ENCODE results near the gene LIM2. TPM values are rescaled to one million over a fixed set of nuclear protein-coding genes. Genes with fewer than 3 reads are reported as not detected.

The LIM2 gene
- total RNA-seq, 2 donors from 2014 or later, result not detected

GRCh38 chr19:51386882-51387520 is 773 bp downstream of the LIM2 start:
- H3K4me1 Mint-ChIP-seq, result peaks cover 5% of the 10 kb centered on the region
- H3K36me3 Mint-ChIP-seq (ENCODE audit: low read depth), result peaks cover 2% of the 10 kb centered on the region
- H3K4me3 Mint-ChIP-seq, result no peak overlapping the region
- H3K27me3 Mint-ChIP-seq, result no peaks in the 10 kb centered on the region
- DNase-seq (no peak), ATAC-seq (no peak)
- no peaks in the 10 kb centered on the region for H3K9me3 ChIP-seq (ENCODE audit: control insufficient read depth, low read length, poor library complexity, severe bottlenecking)
- no peak overlapping the region for H3K27ac Mint-ChIP-seq

GRCh38 chr19:51382004-51382403 is 5.8 kb downstream of the LIM2 start:
- H3K9me3 ChIP-seq (ENCODE audit: control insufficient read depth, low read length, poor library complexity, severe bottlenecking), result no peaks in the 10 kb centered on the region
- H3K4me1 Mint-ChIP-seq, result no peaks in the 10 kb centered on the region
- H3K4me3 Mint-ChIP-seq, result no peak overlapping the region
- no peaks in the 10 kb centered on the region for H3K27me3 Mint-ChIP-seq
- ATAC-seq (no peak), DNase-seq (no peak)
- no peaks in the 10 kb centered on the region for H3K36me3 Mint-ChIP-seq (ENCODE audit: low read depth)
- no peak overlapping the region for H3K27ac Mint-ChIP-seq

- no peaks in the 10 kb centered on the region for H3K36me3 Mint-ChIP-seq (ENCODE audit: low read depth)
- no peaks in the 10 kb centered on the region for H3K9me3 ChIP-seq (ENCODE audit: control insufficient read depth, low read length, poor library complexity, severe bottlenecking)
- no peak overlapping the region for H3K27ac Mint-ChIP-seq
- no peak overlapping the region for H3K4me3 Mint-ChIP-seq
- DNase-seq (no peak), ATAC-seq (no peak)
- peaks cover 9% of the 10 kb centered on the region for H3K4me1 Mint-ChIP-seq
- no peaks in the 10 kb centered on the region for H3K27me3 Mint-ChIP-seq
These were observed 7.4 kb downstream of the LIM2 start for GRCh38 chr19:51380379-51380778.

- ATAC-seq (no peak), DNase-seq (no peak)
- H3K27ac Mint-ChIP-seq, result no peak overlapping the region
- H3K4me1 Mint-ChIP-seq, result peaks cover 28% of the 10 kb centered on the region
- no peaks in the 10 kb centered on the region for H3K36me3 Mint-ChIP-seq (ENCODE audit: low read depth)
- H3K4me3 Mint-ChIP-seq, result no peak overlapping the region
- H3K9me3 ChIP-seq (ENCODE audit: control insufficient read depth, low read length, poor library complexity, severe bottlenecking), result no peaks in the 10 kb centered on the region
- no peaks in the 10 kb centered on the region for H3K27me3 Mint-ChIP-seq
These were observed 10.4 kb downstream of the LIM2 start for GRCh38 chr19:51377422-51377821.

DNA sequence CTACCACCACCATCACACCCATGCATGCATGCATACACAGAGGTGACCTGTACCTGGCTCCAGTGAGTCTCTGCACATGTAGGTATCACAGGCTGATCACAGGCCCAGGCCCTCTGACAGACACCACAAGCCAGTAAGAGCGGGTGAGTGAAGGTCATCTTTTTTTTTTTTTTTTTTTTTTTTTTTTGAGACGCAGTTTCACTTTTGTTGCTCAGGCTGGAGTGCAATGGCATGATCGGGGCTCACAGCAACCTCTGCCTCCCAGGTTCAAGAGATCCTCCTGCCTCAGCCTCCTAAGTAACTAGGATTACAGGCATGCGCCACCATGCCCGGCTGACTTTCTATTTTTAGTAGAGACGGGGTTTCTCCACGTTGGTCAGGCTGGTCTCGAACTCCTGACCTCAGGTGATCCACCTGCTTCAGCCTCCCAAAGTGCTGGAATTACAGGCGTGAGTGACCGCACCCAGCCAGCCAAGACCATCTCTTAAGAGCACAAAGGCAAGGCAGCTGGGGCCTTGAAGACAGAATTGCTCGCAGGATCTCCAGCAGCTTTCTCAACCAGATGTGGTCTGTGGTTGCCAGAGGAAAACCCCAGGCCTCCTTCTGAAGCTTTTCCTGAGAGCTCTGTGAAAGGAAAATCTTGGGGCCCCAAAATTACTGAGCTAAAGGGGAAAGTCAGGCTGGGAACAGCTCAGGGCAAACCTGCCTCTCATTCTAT is 12.1 kb downstream of the LIM2 start:
- DNase-seq, result no peak
- H3K4me1 Mint-ChIP-seq, result peaks cover 44% of the 10 kb centered on the region
- ATAC-seq, result peak; percentile 68
- no peaks in the 10 kb centered on the region for H3K36me3 Mint-ChIP-seq (ENCODE audit: low read depth)
- no peaks in the 10 kb centered on the region for H3K9me3 ChIP-seq (ENCODE audit: control insufficient read depth, low read length, poor library complexity, severe bottlenecking)
- peak overlapping the region; percentile 80 for H3K27ac Mint-ChIP-seq
- H3K4me3 Mint-ChIP-seq, result peak overlapping the region; percentile 80
- H3K27me3 Mint-ChIP-seq, result no peaks in the 10 kb centered on the region

DNA sequence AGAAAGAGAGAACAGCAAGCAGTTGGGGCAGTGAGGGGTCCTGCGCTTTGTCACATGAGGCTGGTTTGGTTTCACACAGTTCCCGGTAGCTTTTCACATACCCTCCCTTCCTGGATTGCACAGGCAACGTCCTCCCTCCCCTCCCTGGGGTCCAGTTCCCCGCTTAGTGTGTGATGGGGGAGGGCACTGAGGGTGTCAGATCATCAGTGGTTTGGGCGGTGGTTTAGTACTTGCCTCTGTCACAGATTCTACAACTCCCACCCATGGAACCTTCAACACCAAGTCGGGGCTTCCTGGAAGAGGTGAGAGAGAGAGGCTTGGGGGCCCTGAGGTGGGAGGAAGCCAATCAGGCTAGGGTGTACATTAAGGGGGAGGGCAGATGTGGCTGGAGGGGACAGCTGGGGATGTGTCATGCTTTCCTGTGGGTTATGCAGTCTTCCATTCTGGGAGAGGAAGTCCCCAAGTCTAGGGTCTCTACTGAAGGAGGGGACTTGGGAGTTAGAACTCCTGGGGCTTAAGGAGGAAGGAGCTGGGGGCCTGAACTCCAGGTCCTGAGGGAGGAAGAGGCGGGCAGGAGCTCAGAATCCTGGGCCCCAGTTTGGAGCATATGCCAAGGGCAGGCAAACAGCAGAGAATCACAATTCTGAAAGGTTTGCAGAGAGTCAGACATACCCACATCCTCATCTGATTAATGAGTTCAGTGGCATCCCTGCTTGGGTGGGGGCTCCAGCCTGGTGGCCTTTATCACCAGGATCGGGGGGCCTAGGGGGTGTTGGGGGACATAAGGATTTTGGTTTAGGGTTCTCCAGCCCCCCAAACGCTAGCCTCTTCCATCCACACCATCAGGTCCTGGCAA is 14.9 kb downstream of the LIM2 start, which contains the start of gene NKG7:
TSS of gene NKG7 (minus strand) at position 6 of the 856 bp plus-strand sequence. CDS start 119 bp downstream, outside the sequence.
- H3K27me3 Mint-ChIP-seq, result no peaks in the 10 kb centered on the region
- peaks cover 54% of the 10 kb centered on the region for H3K4me1 Mint-ChIP-seq
- H3K9me3 ChIP-seq (ENCODE audit: control insufficient read depth, low read length, poor library complexity, severe bottlenecking), result no peaks in the 10 kb centered on the region
- H3K4me3 Mint-ChIP-seq, result peak within 1 kb of the TSS; percentile 68
- peak; percentile 63 for ATAC-seq
- peak in 1 of 3 donors; percentile 16 for DNase-seq
- no peaks in the 10 kb centered on the region for H3K36me3 Mint-ChIP-seq (ENCODE audit: low read depth)
- peak within 1 kb of the TSS; percentile 79 for H3K27ac Mint-ChIP-seq

DNA sequence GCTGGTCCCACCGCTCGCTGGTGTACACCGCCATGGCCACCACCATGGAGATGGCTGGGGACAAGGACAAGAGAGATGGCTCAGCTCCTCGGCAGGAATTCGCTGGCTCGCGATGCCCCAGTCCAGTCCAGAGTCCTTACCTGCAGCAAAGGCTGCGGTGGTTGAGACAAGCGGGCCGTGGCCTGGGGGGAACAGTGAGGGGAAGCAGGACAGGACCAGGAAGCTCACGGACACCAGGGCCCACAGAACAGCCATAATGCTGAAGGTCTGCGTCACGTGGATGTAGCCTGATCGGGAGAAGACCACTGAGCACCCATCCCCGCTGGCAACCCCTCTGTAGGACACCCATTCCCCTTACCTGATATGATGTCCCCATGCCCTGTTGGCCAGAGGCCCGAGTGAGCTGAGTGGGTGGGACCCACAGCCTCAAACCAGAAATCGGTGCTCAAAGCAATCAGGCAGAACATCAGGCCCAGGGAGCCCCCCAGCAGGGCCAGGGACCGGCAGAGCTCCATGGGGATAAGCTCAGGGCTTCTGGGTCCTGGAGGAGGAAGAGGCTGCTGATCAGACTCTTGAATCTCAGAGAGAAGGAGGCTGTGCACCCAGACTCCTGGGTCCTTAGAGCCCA is 15.6 kb downstream of the LIM2 start:
- DNase-seq (no peak), ATAC-seq (no peak)
- H3K27me3 Mint-ChIP-seq, result no peaks in the 10 kb centered on the region
- H3K27ac Mint-ChIP-seq, result peak overlapping the region; percentile 79
- H3K4me3 Mint-ChIP-seq, result peak overlapping the region; percentile 68
- no peaks in the 10 kb centered on the region for H3K9me3 ChIP-seq (ENCODE audit: control insufficient read depth, low read length, poor library complexity, severe bottlenecking)
- H3K36me3 Mint-ChIP-seq (ENCODE audit: low read depth), result no peaks in the 10 kb centered on the region
- H3K4me1 Mint-ChIP-seq, result peaks cover 59% of the 10 kb centered on the region

- Mint-ChIP-seq H3K27ac (peak overlapping the region; percentile 56), H3K36me3 (ENCODE audit: low read depth) (no peaks in the 10 kb centered on the region), H3K27me3 (no peaks in the 10 kb centered on the region), H3K4me1 (peaks cover 65% of the 10 kb centered on the region), H3K4me3 (peak overlapping the region; percentile 60)
- H3K9me3 ChIP-seq (ENCODE audit: control insufficient read depth, low read length, poor library complexity, severe bottlenecking), result no peaks in the 10 kb centered on the region
- DNase-seq (no peak), ATAC-seq (no peak)
These were observed 16.5 kb downstream of the LIM2 start for GRCh38 chr19:51371186-51371690.

- H3K27me3 Mint-ChIP-seq, result no peaks in the 10 kb centered on the region
These were observed 17.5 kb downstream of the LIM2 start for GRCh38 chr19:51370230-51370629.

DNA sequence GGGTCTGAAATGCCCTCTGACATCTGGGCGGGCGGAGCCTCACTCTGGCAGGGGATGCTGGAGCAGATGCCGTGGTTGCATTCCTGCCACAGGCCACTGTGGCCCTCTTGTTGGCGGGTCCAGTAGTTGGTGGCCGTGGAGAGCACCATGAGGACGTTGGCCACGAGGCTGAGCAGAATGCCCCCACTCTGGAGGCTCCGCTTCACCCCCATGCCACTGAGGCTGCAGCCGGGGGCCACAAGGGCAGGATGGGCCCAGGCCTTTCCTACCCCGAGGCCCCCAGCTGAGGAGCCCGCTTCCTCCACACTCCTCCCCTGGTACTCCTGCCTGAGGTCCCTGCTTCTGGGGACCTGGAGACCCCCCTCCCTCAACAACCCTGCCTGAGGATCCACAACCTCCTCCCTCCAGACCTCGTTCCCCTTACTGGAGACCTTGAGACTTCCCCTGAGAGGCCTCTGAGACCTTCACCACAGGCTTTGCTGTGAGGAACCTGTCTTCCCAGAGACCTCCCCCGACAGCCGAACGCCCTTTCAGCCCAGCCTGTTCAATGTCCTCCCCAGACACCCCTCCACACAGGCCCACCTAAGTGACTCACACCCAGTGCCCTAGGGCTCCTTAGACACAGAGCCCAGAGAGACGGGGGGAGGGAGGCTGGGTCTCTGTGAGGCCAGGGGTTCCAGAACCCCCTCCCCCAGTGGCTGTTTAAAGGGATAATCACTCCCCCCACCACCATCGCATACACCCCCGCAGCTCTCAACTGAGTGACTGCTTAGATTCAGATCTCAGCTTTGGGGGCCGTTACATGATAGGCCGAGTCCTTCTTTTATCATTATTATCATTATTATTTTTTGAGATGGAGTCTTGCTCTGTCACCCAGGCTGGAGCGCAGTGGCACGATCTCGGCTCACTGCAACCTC is 19.1 kb downstream of the LIM2 start, which contains the start of gene CLDND2:
TSS of gene CLDND2 (minus strand) at position 638 of the 917 bp plus-strand sequence. CDS start at position 212, 426 bp downstream.
- H3K36me3 Mint-ChIP-seq (ENCODE audit: low read depth), result no peaks in the 10 kb centered on the region
- no peaks in the 10 kb centered on the region for H3K9me3 ChIP-seq (ENCODE audit: control insufficient read depth, low read length, poor library complexity, severe bottlenecking)
- peak within 1 kb of the TSS; percentile 95 for H3K27ac Mint-ChIP-seq
- no peak for ATAC-seq
- DNase-seq, result no peak
- no peaks in the 10 kb centered on the region for H3K27me3 Mint-ChIP-seq
- peak within 1 kb of the TSS; percentile 99 for H3K4me3 Mint-ChIP-seq
- peaks cover 64% of the 10 kb centered on the region for H3K4me1 Mint-ChIP-seq

More at GRCh38 chr19:51370230-51370629, 17.5 kb downstream of the LIM2 start:
- ATAC-seq (no peak), DNase-seq (no peak)
- Mint-ChIP-seq H3K27ac (peak overlapping the region; percentile 56), H3K4me1 (peaks cover 65% of the 10 kb centered on the region), H3K4me3 (peak overlapping the region; percentile 43), H3K36me3 (ENCODE audit: low read depth) (no peaks in the 10 kb centered on the region)
- H3K9me3 ChIP-seq (ENCODE audit: control insufficient read depth, low read length, poor library complexity, severe bottlenecking), result no peaks in the 10 kb centered on the region

GRCh38 chr19:51367565-51368365 is 20.0 kb downstream of the LIM2 start:
- ATAC-seq, result peak; percentile 84
- Mint-ChIP-seq H3K36me3 (ENCODE audit: low read depth) (no peaks in the 10 kb centered on the region), H3K27me3 (no peaks in the 10 kb centered on the region), H3K27ac (peak overlapping the region; percentile 95), H3K4me3 (peak overlapping the region; percentile 99), H3K4me1 (peaks cover 67% of the 10 kb centered on the region)
- no peaks in the 10 kb centered on the region for H3K9me3 ChIP-seq (ENCODE audit: control insufficient read depth, low read length, poor library complexity, severe bottlenecking)
- peak; percentile 86 to 93 (median 88) for DNase-seq
